Inferior parietal cortex (tissue), 1 donor: Measurements from ENCODE around the gene CLBA1.
A peak's percentile ranks its signal among the peaks of the same experiment; 100 is the strongest.

ENCODE experiments used
- DNase-seq: peaks from one replicate; pipeline ENCODE4 v3.0.0-alpha.2; 2016; ENCODE audit errors: extremely low spot score

The CLBA1 gene

DNA sequence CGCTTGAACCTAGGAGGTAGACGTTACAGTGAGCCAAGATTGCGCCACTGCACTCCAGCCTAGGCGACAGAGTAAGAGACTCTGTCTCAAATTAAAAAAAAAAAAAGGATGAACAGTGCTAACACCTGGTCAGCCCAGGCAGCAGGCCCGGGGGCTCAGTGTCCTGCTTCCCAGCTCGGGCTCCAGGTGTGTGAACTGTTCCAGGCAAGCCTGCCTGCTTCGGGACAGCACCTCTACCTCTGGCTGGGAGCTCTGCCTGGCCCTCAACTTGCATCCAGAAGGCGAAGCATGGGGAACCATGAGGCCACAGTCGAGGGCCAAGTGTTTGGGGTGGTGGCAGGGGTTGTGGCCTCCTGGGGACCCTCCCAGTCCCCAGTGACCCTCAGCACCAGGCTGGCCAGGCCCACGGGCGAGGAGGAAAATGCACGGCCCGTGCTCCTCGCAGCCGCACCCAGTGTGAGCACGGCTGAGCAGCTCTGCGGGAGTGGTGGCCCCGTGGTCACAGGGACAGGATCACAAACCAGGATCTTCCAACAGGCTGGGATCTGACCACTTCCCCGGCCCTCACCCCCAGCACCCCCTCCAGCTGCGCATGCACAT lies 19.8 kb downstream of the CLBA1 start:
- DNase-seq = no peak

- DNase-seq = no peak
Observed at GRCh38 chr14:105005929-105006830, 20.6 kb downstream of the CLBA1 start.

- DNase-seq = no peak
Observed at GRCh38 chr14:105006831-105007592, 21.4 kb downstream of the CLBA1 start.

- DNase-seq = no peak
Observed at GRCh38 chr14:105007593-105008264, 22.1 kb downstream of the CLBA1 start.

GRCh38 chr14:105010106-105010505 lies 24.5 kb downstream of the CLBA1 start:
- DNase-seq = no peak

DNA sequence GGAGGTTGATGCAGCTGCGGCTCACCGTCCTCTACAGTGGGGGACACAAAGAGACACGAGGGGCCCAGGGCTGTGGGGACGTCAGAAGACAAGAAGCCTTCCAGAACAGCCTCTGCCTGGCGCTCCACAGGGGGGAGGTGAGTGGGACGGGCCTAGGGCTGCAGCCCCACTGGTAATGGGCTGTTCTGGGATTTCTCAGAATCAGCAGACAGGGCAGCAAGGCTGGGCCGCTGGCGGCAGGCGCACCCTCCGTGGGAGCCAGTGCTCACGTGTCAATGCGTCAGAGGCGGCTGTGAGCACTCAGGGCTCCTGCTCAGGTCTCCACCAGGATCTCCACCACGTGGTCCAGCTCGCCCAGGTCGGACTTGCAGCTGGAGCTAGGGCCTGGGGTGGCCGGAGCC lies 25.3 kb downstream of the CLBA1 start:
- DNase-seq = no peak

DNA sequence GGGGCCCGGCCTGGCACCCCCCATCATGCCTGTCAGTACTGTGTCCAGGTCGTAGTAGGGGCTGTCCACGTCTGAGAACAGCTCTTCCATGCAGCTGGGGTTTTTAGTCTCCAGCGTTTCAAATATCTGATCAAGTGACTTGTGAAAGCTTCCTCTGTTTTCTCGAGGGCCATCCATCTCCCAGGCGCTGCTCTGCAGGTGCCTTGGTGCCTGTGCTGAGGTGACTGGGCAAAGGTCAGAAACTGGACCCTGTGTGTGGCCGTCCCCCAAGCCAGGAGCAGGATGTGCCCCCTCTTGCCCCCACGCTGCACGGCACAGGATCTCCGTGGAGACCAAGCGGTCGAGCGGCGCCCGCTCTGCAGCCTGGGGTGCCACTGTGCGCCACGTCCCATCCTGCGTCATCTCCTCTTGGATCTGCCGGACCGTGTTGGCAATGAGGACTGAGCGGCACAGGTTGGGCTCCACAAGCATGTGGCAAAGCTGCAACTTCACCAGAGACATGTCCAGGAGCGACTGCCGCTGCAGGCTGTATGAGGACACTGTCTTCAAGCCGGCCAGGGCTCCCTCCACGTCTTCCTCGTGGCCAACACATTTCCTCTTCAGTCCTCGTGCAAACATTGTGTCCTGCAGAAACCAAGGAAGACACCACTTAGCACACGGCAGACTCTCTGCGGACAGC lies 25.9 kb downstream of the CLBA1 start:
- no peak for DNase-seq

DNA sequence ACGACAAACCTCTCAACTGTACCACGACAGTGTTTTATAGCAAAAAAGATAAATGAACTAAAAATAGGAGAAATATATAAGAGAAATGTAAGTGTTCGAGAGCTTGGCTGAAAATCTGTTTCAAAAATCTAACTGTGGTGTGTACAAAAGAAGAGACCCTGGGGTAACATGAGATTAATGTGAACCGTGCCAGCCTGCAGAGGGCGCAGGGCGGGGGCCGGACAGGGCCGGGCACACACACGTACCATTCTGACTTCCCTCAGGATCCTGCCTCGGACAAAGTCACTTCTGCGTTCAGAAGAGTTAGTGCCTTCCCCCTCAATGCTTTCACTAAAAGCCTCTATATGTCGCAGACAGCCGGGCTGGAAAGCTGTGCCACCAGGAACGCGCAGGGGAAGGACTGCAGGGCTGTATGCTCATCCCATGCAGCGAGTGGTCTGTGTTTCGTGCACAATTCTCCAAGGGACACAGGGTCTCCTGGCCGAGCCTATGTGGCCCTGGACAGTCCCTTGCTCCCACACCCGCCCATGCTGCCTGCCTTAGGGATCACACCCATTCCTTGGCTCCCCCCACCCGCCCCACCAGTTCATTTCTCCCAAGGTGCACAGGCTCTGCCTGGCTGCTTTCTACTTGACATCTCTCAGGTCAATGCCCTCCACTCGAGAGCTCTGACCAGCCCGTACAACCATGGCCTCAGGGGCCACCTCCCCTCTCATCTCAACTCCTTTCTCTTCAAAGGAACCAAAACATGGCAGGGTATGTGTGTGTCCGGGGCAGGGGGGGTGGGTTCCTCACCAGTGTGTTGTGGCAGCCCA lies 26.8 kb downstream of the CLBA1 start:
- DNase-seq = no peak

GRCh38 chr14:105013150-105013785 lies 27.7 kb downstream of the CLBA1 start:
- no peak for DNase-seq

DNA sequence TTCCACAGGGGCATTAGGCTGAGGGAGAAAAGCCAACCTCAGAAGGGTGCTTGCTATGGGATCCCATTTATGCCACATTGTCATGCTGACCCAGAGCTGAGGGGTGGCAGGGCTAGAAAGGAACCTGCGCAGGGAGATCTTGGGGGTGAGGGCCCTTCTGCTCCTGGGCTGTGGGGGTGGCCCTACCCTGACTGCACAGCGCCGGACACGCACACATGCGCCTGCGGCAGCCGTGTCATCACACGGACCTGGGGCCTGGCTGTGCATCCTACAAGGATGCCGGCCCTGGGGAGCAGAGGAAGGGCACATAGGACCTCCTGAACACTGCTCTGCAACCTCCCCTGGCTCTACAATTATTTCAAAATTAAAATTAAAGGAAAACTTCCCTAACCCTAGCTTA lies 28.4 kb downstream of the CLBA1 start:
- DNase-seq = no peak

DNA sequence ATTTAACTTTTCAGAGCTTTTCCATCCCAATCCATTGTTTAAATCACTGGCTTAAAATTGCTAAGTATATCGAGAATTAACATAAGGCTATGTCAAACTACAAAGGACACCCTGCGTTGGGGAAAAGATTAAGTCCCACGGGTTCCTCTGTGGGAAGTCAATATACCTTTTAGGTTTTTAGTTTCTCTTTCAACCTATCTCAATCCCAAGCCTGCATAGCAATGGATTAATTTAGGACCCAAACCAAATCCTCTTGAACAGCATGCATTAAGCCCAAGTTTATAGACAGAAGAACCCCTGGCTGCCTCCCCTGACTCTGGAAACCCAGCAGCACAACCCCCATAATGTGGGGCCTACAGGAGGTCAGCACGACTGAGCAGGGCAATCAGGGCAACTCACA lies 29.0 kb downstream of the CLBA1 start:
- DNase-seq = no peak

DNA sequence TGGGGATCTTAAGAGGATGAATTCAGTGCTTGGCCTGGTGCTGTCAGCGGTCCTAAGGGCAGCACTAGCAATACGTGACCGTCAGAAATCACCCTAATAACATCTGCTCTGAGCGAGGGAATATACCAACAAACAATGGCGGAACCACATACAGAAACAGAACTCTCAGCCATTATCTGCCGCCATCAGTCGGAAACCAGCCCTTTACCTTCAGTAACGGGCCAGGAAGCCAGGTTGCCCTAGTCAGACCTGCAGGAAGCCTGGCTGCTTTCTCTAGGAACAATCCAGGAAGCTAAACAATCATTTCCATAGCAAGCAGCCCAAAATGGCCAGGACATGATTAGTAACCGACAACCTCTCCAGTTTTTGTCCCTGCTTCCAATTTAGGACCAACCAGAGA lies 29.7 kb downstream of the CLBA1 start:
- DNase-seq = no peak

DNA sequence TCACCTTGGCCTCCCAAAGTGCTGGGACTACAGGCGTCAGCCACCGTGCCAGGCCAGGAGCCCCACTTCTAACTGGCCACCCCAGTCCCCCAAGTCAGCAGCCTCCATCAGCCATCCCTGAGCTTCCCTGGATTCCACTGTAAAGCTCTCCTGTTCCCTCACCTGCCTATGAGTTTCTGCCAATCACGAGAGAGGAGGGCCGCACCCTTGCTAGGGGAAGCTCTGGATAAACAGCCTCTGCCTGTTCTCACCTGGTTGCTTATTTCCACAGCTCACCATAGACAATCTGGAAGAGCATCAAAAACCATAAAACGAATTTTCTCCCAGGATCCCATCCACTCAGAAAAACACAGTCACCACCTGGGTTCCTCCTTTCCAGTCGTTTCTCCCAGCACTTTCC lies 30.3 kb downstream of the CLBA1 start:
- DNase-seq = no peak

- no peak for DNase-seq
Observed at GRCh38 chr14:105018414-105018813, 32.8 kb downstream of the CLBA1 start.

- no peak for DNase-seq
Observed at GRCh38 chr14:105019861-105020814, 34.5 kb downstream of the CLBA1 start.

DNA sequence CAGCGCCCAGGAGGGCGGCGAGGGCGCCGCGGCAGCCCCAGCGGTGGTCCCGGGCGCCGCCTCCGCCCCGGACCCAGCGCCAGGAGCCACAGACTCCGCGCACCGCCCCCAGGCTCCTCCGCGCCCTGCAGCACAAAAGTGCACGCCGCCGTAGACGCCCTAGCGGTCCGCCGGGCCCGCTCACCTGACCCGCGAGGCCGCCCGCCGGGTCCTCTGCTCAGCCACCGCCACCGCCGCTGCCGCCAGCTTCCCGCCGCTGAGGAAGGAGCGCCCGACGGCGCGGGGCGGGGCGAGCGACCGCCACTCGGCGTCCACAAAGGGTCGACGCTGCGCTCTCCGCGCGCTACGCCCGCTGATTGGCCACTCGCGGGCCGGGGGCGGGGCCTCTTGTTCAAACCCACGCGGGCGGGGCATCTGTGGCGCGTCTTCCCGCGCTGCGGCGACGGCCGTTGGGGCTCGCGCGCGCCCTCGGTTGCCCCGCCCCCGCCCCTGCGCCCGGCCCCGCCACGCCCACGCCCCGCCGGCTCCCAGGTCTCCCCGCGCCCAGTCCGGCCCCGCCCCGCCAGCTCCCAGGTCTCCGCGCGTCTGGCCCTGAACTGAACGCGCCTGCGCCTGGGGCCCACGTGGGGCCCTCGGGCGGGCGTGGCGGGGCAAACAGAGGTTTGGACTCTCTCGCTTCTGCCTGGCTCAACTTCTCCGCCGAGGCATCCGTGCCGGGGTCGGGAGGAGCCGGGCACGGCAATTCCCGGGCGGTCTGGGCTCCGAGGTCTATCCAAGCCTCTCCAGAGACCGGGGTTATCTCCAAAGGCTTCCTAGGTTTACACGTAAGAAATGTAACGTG lies 35.4 kb downstream of the CLBA1 start, which contains the start of gene CDCA4:
CDCA4 (minus strand) TSS at position 269 of the 841 bp plus-strand sequence. CDS start 9,154 bp downstream, outside the sequence.
- peak; percentile 92 for DNase-seq

- DNase-seq = no peak
Observed at GRCh38 chr14:105021656-105022275, 36.2 kb downstream of the CLBA1 start.
